Immature natural killer cell (primary cell): ENCODE measurements around the gene GNG8. TPM values are rescaled to one million over a fixed set of nuclear protein-coding genes. Genes with fewer than 3 reads are reported as not detected.

ENCODE experiments used
- DNase-seq, 3 donors: peaks; one replicate each; pipeline ENCODE4 v3.0.0; 2022; ENCODE audit warnings: mixed read lengths in 1 of 3
- H3K27ac Mint-ChIP-seq, 6 donors: one replicate each; pipeline ENCODE4 v1.8.0; 2020; ENCODE audit warnings: mixed read lengths in 6 of 6, mild to moderate bottlenecking in 5 of 6, inconsistent platforms in 4 of 6, moderate library complexity in 3 of 6
- H3K27me3 Mint-ChIP-seq, 3 donors: one replicate each; pipeline ENCODE4 v1.8.0; 2020 to 2021; ENCODE audit warnings: low read depth in 3 of 3, mild to moderate bottlenecking in 3 of 3, mixed read lengths in 3 of 3, moderate library complexity in 3 of 3, inconsistent platforms in 1 of 3
- H3K36me3 Mint-ChIP-seq, 3 donors: one replicate each; pipeline ENCODE4 v1.8.0; 2020; ENCODE audit warnings: mixed read lengths in 3 of 3, inconsistent platforms in 2 of 3, mild to moderate bottlenecking in 2 of 3
- H3K4me1 Mint-ChIP-seq, 2 donors: one replicate each; pipeline ENCODE4 v1.8.0; 2020; ENCODE audit warnings: inconsistent platforms in 2 of 2, mild to moderate bottlenecking in 2 of 2, mixed read lengths in 2 of 2, moderate library complexity in 1 of 2
- H3K4me3 Mint-ChIP-seq, 5 donors: one replicate each; pipeline ENCODE4 v1.8.0; 2020; ENCODE audit warnings: mild to moderate bottlenecking in 5 of 5, mixed read lengths in 5 of 5, inconsistent platforms in 3 of 5, moderate library complexity in 3 of 5
- H3K9me3 Mint-ChIP-seq, 6 donors: one replicate each; pipeline ENCODE4 v1.8.0; 2020; ENCODE audit warnings: mild to moderate bottlenecking in 6 of 6, mixed read lengths in 6 of 6, inconsistent platforms in 4 of 6, moderate library complexity in 3 of 6
- polyA plus RNA-seq, 3 donors: library from polyadenylated mRNA; unstranded; fragments of 300-500 nt; fragmentation: Illumina TruSeq; gene quantifications; one replicate each; pipeline ENCODE4 v1.2.3, GENCODE V29; 2021

The GNG8 gene
- polyA plus RNA-seq, 3 donors from 2014 or later: not detected

GRCh38 chr19:46621191-46622117, 14.5 kb downstream of the GNG8 start:
- Mint-ChIP-seq H3K27ac (no peak overlapping the region), H3K4me1 (peaks cover 5 to 7% of the 10 kb centered on the region in 2 donors), H3K4me3 (no peak overlapping the region), H3K27me3 (peaks cover 0 to 4% (median 4%) of the 10 kb centered on the region in 3 donors), H3K9me3 (no peaks in the 10 kb centered on the region), H3K36me3 (peaks cover 0 to 3% (median 0%) of the 10 kb centered on the region in 3 donors)
- DNase-seq: no peak

DNA sequence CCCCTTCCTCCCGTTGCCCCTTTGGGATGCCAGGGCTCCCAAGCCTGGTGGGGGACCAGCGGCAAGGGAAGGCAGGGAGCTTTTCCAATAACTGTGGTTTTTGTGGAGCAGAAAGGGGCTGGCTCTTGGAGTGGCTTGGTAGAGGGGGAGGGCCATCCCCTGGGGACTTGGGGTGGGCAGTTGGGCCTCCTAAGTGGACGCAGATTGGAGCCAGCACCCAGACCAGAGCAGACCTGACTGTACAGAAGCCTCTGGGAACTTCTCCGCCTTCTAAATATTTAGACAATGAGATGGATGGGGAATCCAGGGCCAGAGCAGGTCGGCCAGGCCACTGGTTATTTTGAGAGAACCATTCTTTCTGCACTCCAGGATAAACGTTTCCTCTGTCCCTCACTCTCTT, 15.3 kb downstream of the GNG8 start:
- no peak overlapping the region for H3K4me3 Mint-ChIP-seq

GRCh38 chr19:46620267-46620666, 15.7 kb downstream of the GNG8 start:
- Mint-ChIP-seq H3K4me1 (peaks cover 5 to 8% of the 10 kb centered on the region in 2 donors), H3K4me3 (no peak overlapping the region), H3K36me3 (peaks cover 0 to 3% (median 0%) of the 10 kb centered on the region in 3 donors), H3K9me3 (no peaks in the 10 kb centered on the region), H3K27ac (no peak overlapping the region), H3K27me3 (peaks cover 0 to 4% (median 2%) of the 10 kb centered on the region in 3 donors)
- no peak for DNase-seq

More for the DNA sequence above, 15.3 kb downstream of the GNG8 start:
- Mint-ChIP-seq H3K9me3 (no peaks in the 10 kb centered on the region), H3K36me3 (peaks cover 0 to 3% (median 0%) of the 10 kb centered on the region in 3 donors), H3K27me3 (peaks cover 0 to 4% (median 4%) of the 10 kb centered on the region in 3 donors), H3K4me1 (peaks cover 5 to 8% of the 10 kb centered on the region in 2 donors), H3K27ac (no peak overlapping the region)
- no peak for DNase-seq

- Mint-ChIP-seq H3K36me3 (peaks cover 0 to 3% (median 0%) of the 10 kb centered on the region in 3 donors), H3K4me1 (peaks cover 11 to 14% of the 10 kb centered on the region in 2 donors), H3K4me3 (no peak overlapping the region), H3K27ac (no peak overlapping the region), H3K9me3 (no peaks in the 10 kb centered on the region), H3K27me3 (peaks cover 0 to 4% (median 0%) of the 10 kb centered on the region in 3 donors)
- DNase-seq: no peak
Observed at GRCh38 chr19:46618670-46619231, 17.3 kb downstream of the GNG8 start.

GRCh38 chr19:46617601-46618000, 18.4 kb downstream of the GNG8 start:
- Mint-ChIP-seq H3K27ac (no peak overlapping the region), H3K36me3 (peaks cover 0 to 3% (median 0%) of the 10 kb centered on the region in 3 donors), H3K9me3 (no peaks in the 10 kb centered on the region), H3K4me1 (peaks cover 11 to 15% of the 10 kb centered on the region in 2 donors), H3K4me3 (no peak overlapping the region), H3K27me3 (peaks cover 0 to 6% (median 0%) of the 10 kb centered on the region in 3 donors)
- DNase-seq: no peak

- Mint-ChIP-seq H3K27ac (peak overlapping the region in 1 of 6 donors; percentile 60), H3K9me3 (no peaks in the 10 kb centered on the region), H3K4me1 (peaks cover 19 to 24% of the 10 kb centered on the region in 2 donors), H3K36me3 (peaks cover 0 to 3% (median 0%) of the 10 kb centered on the region in 3 donors), H3K27me3 (peaks cover 0 to 6% (median 2%) of the 10 kb centered on the region in 3 donors), H3K4me3 (peak overlapping the region in 1 of 5 donors; percentile 52)
- DNase-seq: no peak
Observed at GRCh38 chr19:46616631-46617322, 19.2 kb downstream of the GNG8 start.

DNA sequence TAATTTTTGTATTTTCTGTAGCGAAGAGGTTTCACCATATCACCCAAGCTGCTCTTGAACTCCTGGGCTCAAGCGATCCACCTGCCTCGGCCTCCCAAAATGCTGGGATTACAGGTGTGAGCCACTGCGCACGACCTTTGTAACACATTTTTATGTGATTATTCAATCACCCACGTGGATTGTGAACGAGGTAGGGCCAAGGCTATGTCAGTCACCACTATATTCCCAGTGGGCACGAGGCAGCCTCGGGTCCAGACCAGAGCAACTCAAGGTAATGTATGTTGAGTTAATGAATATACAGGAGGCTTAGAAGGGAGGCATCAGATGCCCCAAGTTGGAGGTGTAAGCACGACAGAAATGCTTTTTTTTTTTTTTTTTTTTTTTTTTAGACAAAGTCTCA, 20.0 kb downstream of the GNG8 start:
- no peaks in the 10 kb centered on the region for H3K9me3 Mint-ChIP-seq
- peak overlapping the region in 1 of 6 donors; percentile 62 for H3K27ac Mint-ChIP-seq
- peaks cover 0 to 3% (median 0%) of the 10 kb centered on the region in 3 donors for H3K36me3 Mint-ChIP-seq
- H3K27me3 Mint-ChIP-seq: peaks cover 2 to 9% (median 3%) of the 10 kb centered on the region in 3 donors
- DNase-seq: no peak
- H3K4me1 Mint-ChIP-seq: peaks cover 27 to 32% of the 10 kb centered on the region in 2 donors
- no peak overlapping the region for H3K4me3 Mint-ChIP-seq

GRCh38 chr19:46614114-46614722, 21.8 kb downstream of the GNG8 start:
- Mint-ChIP-seq H3K36me3 (peaks cover 2 to 13% (median 5%) of the 10 kb centered on the region in 3 donors), H3K4me1 (peaks cover 33 to 40% of the 10 kb centered on the region in 2 donors), H3K27ac (no peak overlapping the region), H3K27me3 (peaks cover 2 to 9% (median 3%) of the 10 kb centered on the region in 3 donors), H3K4me3 (peak overlapping the region in 2 of 5 donors; percentile 19 to 27), H3K9me3 (no peaks in the 10 kb centered on the region)
- DNase-seq: peak; percentile 59 to 67 (median 65)

GRCh38 chr19:46613525-46613924, 22.5 kb downstream of the GNG8 start:
- H3K9me3 Mint-ChIP-seq: no peaks in the 10 kb centered on the region
- peaks cover 7 to 18% (median 9%) of the 10 kb centered on the region in 3 donors for H3K36me3 Mint-ChIP-seq
- H3K4me1 Mint-ChIP-seq: peaks cover 35 to 40% of the 10 kb centered on the region in 2 donors
- DNase-seq: no peak
- peaks cover 2 to 9% (median 3%) of the 10 kb centered on the region in 3 donors for H3K27me3 Mint-ChIP-seq
- no peak overlapping the region for H3K4me3 Mint-ChIP-seq
- no peak overlapping the region for H3K27ac Mint-ChIP-seq

DNA sequence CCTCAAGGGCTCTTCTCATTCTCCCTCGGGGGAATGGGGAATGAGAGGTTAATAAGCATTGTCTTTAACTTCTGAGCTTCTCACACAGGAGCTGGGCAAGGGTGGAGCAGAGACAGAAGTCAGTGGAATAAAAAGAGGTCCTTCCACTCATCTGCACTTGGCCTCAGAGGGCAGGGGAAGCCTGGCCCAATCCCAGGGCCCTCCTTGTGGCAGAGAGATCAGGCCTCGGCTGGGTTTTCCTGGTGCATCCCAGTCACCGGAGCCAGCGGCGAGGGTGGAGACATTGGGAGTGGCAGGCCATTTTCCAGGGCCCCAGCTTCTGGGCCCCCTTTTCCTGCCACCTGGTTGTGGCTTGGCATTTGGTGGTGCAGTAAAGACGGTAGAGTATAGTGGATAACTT, 24.2 kb downstream of the GNG8 start:
- Mint-ChIP-seq H3K27me3 (peaks cover 2 to 8% (median 3%) of the 10 kb centered on the region in 3 donors), H3K27ac (peak overlapping the region; percentile 36 to 82 (median 70)), H3K36me3 (peaks cover 12 to 25% (median 15%) of the 10 kb centered on the region in 3 donors), H3K4me3 (peak overlapping the region in 3 of 5 donors; percentile 30 to 53 (median 52)), H3K4me1 (peaks cover 35 to 37% of the 10 kb centered on the region in 2 donors), H3K9me3 (no peaks in the 10 kb centered on the region)
- DNase-seq: no peak

DNA sequence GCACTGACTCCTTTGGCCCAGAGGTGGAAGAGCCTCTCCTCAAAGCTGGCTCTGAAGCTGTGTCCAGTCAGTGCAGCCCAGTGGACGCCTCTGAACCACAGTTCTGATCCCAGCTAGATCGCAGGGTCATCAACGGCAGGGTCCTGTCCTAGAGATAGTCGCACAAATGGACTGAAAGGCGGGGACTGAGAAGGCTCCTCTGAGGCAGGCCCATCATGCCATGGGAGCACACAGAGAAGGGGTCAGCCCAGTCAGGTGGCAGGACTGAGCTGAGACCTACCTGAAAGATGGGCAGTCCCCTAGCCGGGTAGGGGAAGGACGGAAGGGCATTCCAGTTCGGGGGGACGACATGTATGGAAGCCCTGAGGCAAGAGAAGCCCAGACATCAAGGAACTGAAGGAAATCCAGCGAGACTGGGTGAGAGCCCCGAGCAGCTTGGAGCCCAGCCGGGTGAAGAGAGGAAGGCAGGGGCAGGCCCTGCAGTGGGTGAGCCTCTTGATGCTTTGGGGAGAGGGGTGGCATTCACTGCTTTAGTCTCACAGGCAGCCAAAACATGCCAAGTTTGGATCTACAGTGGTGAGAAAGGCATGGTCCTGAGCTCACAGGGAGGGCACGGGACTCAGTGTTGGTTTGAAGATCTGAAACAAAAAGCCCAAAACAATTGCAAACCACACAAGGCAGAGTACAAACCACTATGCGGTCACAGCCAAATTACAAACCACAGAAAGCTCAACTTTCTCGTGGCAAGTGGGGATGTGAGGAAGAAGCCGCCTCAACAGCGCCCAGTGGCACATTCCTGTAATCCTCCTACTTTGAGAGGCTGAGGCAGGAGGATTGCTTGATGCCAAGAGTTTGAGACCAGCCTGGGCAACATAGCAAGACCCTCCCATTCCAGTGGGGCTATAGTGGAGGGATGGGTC, 24.9 kb downstream of the GNG8 start:
- Mint-ChIP-seq H3K4me3 (peak overlapping the region in 4 of 5 donors; percentile 43 to 53 (median 52)), H3K27ac (peak overlapping the region; percentile 53 to 82 (median 68)), H3K27me3 (peaks cover 2 to 6% (median 3%) of the 10 kb centered on the region in 3 donors), H3K4me1 (peaks cover 32 to 33% of the 10 kb centered on the region in 2 donors), H3K36me3 (peaks cover 12 to 31% (median 19%) of the 10 kb centered on the region in 3 donors), H3K9me3 (no peaks in the 10 kb centered on the region)
- DNase-seq: peak in 1 of 3 donors; percentile 21

GRCh38 chr19:46610413-46610775, 25.6 kb downstream of the GNG8 start:
- Mint-ChIP-seq H3K27me3 (peaks cover 2 to 6% (median 3%) of the 10 kb centered on the region in 3 donors), H3K4me3 (peak overlapping the region in 2 of 5 donors; percentile 43 to 44), H3K4me1 (peaks cover 32 to 36% of the 10 kb centered on the region in 2 donors), H3K27ac (peak overlapping the region in 3 of 6 donors; percentile 53 to 82 (median 74)), H3K36me3 (peaks cover 12 to 31% (median 19%) of the 10 kb centered on the region in 3 donors), H3K9me3 (no peaks in the 10 kb centered on the region)
- DNase-seq: no peak
